Stimulated activated CD4-positive, alpha-beta T cell treated with anti-CD3 and anti-CD28 coated beads, Interleukin-12 subunit alpha, Interleukin-12 subunit beta, amount 100 ng/mL, for 24 hours (primary cell): ENCODE results near the gene SSBP2.
"Not testable (repeated sequence)": the region's sequence is repeated elsewhere in the genome, so short reads cannot be mapped to it uniquely, and the experiment has no call there.

Experiments
- DNase-seq, 2 experiments: peaks; one replicate each; pipeline ENCODE4 v3.0.0-alpha.2; 2020; ENCODE audit warnings: low read depth in 2 of 2

The SSBP2 gene

GRCh38 chr5:81530919-81531318 lies 220.0 kb downstream of the SSBP2 start:
- DNase-seq = no peak

- no peak for DNase-seq
These were observed 225.2 kb downstream of the SSBP2 start for GRCh38 chr5:81525690-81526089.

GRCh38 chr5:81524015-81524414 lies 226.9 kb downstream of the SSBP2 start:
- DNase-seq = no peak

GRCh38 chr5:81522571-81522970 lies 228.3 kb downstream of the SSBP2 start:
- DNase-seq = no peak

GRCh38 chr5:81520769-81521168 lies 230.1 kb downstream of the SSBP2 start:
- DNase-seq = no peak

GRCh38 chr5:81519217-81519905 lies 231.5 kb downstream of the SSBP2 start:
- DNase-seq = no peak

GRCh38 chr5:81517462-81517861 lies 233.4 kb downstream of the SSBP2 start:
- no peak for DNase-seq

GRCh38 chr5:81516091-81516490 lies 234.8 kb downstream of the SSBP2 start:
- DNase-seq = no peak

GRCh38 chr5:81513982-81514381 lies 236.9 kb downstream of the SSBP2 start:
- DNase-seq = no peak

- DNase-seq = no peak
These were observed 237.4 kb downstream of the SSBP2 start for GRCh38 chr5:81513473-81513872.

- DNase-seq = peak in 1 of 2 experiments; percentile 2
These were observed 243.9 kb downstream of the SSBP2 start for GRCh38 chr5:81506900-81507588.

- DNase-seq = no peak
These were observed 244.5 kb downstream of the SSBP2 start for GRCh38 chr5:81506378-81506777.

- DNase-seq = no peak
These were observed 245.2 kb downstream of the SSBP2 start for GRCh38 chr5:81505672-81506071.

GRCh38 chr5:81503602-81504001 lies 247.3 kb downstream of the SSBP2 start:
- DNase-seq = not testable (repeated sequence)

- no peak for DNase-seq
These were observed 255.6 kb downstream of the SSBP2 start for GRCh38 chr5:81495286-81495685.

- DNase-seq = no peak
These were observed 262.0 kb downstream of the SSBP2 start for GRCh38 chr5:81488862-81489261.

GRCh38 chr5:81486711-81487110 lies 264.2 kb downstream of the SSBP2 start:
- DNase-seq = no peak

- DNase-seq = no peak
These were observed 268.3 kb downstream of the SSBP2 start for GRCh38 chr5:81482595-81482994.

GRCh38 chr5:81473395-81473794 lies 277.5 kb downstream of the SSBP2 start:
- DNase-seq = not testable (repeated sequence)

GRCh38 chr5:81469676-81470075 lies 281.2 kb downstream of the SSBP2 start:
- no peak for DNase-seq

GRCh38 chr5:81450940-81451339 lies 300.0 kb downstream of the SSBP2 start:
- no peak for DNase-seq

GRCh38 chr5:81435023-81435422 lies 315.9 kb downstream of the SSBP2 start:
- DNase-seq = no peak

- DNase-seq = no peak
These were observed 320.9 kb downstream of the SSBP2 start for GRCh38 chr5:81429985-81430384.
